Adipose tissue (tissue), 3 donors: ENCODE results near the gene WWOX. TPM values are rescaled to one million over a fixed set of nuclear protein-coding genes. Genes with fewer than 3 reads are reported as not detected.

ENCODE experiments used
- H3K27ac ChIP-seq: one replicate; pipeline ENCODE4 v1.5.1; 2013; ENCODE audit warnings: low read depth, low read length
- WGBS, 3 donors: extraction: QIAGEN DNeasy Blood & Tissue Kit; methylation state at CpG; one replicate each; pipeline ENCODE4 v1.1.7; 2013; 5-methylcytosine and 5-hydroxymethylcytosine counted together
- polyA plus RNA-seq, 3 donors: library from polyadenylated mRNA; stranded (reverse); fragments of 200-250 nt; gene quantifications; one replicate each; pipeline ENCODE4 v1.2.3, GENCODE V29; 2013
- donor health status: healthy with polysubstance abuse.
- donor health status: Bipolar disorder and iron deficiency.
- donor health status: healthy.

The WWOX gene
- polyA plus RNA-seq, 3 donors, result 5.7 to 10.6 (median 7.0) TPM

GRCh38 chr16:78563905-78564304 lies 464.5 kb downstream of the WWOX start:
- 90 to 94% (median 92%) methylated on average over 7 of the region's 7 CpGs for WGBS, 3 donors
- H3K27ac ChIP-seq, result no peak overlapping the region

GRCh38 chr16:78566397-78567073 lies 467.1 kb downstream of the WWOX start:
- 74 to 89% (median 76%) methylated on average over 5 of the region's 5 CpGs for WGBS, 3 donors
- H3K27ac ChIP-seq, result no peak overlapping the region

DNA sequence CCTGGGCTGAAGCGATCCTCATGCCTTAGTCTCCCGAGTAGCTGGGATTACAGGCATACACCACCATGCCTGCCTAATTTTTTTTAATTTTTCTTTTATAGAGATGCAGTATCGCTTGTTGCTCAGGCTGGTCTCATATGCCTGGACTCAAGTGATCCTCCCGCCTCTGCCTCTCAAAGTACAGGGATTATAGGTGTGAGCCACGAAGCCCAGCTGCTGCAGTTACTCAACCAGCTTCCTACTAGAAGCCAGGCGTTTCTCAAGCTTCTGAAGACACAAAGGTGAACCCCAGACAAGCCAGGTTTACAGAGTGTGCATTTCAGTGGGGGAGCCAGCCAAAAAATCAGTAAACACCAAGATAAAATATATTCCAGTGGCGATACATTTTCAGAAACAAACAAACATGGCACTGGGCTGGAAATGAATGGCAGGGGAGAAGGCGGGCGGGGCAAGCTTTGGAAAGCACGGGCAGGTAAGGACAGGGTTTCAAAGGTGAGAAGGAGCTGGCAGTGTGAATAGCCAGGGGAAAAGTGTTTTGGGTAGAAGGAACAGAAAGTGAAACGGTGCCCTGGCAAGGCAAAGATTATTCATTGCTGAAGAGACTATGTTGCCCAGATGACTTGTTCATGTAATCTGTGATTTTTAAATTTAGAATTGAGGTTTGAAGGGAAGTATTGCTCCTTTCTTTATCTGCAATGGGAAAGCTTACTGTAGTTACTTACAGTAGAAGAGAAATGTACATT lies 471.1 kb downstream of the WWOX start:
- H3K27ac ChIP-seq, result no peak overlapping the region
- WGBS, 3 donors, result 86 to 93% (median 88%) methylated on average over 11 of the region's 11 CpGs

DNA sequence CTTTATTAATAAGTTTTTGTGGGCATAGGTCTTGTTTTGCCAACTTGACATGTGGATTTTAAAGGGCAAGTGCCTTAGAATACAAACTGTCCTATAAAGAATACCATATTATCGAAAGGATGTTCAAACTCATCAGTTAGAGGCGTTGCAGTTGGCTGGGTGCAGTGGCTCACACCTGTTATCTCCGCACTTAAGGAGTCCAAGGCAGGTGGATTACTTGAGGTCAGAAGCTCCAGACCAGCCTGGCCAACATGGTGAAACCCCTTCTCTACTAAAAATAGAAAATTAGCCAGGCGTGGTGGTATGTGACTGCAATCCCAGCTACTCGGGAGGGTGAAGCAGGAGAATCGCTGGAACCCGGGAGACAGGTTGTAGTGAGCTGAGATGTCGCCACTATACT lies 472.0 kb downstream of the WWOX start:
- H3K27ac ChIP-seq, result no peak overlapping the region
- WGBS, 3 donors, result 88 to 95% (median 94%) methylated on average over 8 of the region's 8 CpGs

DNA sequence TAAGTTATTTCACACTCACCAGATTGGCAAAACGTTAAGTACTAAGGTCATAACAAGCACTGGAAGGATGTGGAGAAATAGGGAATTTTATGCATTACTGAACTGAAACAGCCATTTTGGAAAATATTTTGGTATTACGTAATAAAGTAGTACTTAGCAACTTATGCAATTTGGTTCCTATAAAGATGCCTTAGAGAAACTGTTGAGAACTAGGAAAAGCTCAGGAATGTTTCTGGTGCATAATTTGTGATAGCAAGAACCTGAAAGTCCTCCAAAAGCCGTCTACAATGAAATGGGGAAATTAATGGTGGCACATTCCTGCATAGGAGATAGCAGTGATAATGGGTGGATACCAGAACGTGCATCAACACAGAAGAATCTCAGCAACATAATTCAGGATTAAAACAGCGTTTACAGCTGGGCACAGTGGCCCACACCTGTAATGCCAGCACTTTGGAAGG lies 472.5 kb downstream of the WWOX start:
- no peak overlapping the region for H3K27ac ChIP-seq

DNA sequence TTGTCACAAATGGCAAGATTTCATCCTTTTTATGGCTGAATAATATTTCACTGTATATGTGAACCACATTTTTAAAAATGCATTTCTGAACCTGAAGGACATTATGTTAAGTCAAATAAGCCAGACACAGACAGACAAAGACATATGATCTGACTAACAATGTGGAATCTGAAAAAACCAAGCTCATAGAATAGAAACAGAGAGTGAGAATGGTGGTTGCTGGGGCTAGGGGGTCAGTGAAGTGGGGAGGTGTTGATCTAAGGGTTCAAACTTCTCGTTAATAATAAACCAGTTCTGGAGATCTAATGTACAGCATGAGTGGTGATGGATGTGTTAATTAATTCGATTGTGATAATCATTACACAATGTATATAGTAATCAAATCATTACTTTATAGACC lies 475.1 kb downstream of the WWOX start:
- 92 to 97% (median 92%) methylated on average over 2 of the region's 2 CpGs for WGBS, 3 donors
- no peak overlapping the region for H3K27ac ChIP-seq

More for the DNA sequence above, 472.5 kb downstream of the WWOX start:
- 69 to 80% (median 70%) methylated on average over 5 of the region's 5 CpGs for WGBS, 3 donors

DNA sequence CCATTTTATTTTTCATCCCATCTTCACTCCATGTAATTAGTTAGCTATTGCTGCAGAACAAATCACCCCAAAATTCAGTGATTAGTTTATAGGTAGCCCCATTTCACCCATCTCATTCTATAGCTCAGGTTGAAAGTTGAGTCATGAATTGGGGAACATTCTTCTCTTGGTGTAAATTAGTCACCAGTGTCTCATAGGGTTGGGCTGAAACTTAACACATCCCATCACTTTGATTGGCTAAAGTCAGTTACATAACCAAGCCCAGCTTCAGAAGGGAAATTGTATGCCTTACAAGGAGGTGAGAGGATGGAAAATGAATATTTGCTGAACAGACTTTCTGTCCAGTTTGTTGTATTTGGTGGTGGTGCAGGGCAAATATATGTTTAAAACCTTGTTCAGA lies 477.5 kb downstream of the WWOX start:
- no peak overlapping the region for H3K27ac ChIP-seq

- no peak overlapping the region for H3K27ac ChIP-seq
- 80 to 86% (median 84%) methylated on average over 6 of the region's 6 CpGs for WGBS, 3 donors
Measured at GRCh38 chr16:78577630-78578029, 478.2 kb downstream of the WWOX start.

- 85 to 87% (median 87%) methylated on average over 7 of the region's 7 CpGs for WGBS, 3 donors
- no peak overlapping the region for H3K27ac ChIP-seq
Measured at GRCh38 chr16:78579020-78579419, 479.6 kb downstream of the WWOX start.

- H3K27ac ChIP-seq, result no peak overlapping the region
- WGBS, 3 donors, result 85 to 90% (median 85%) methylated on average over 3 of the region's 3 CpGs
Measured at GRCh38 chr16:78583441-78583840, 484.0 kb downstream of the WWOX start.

DNA sequence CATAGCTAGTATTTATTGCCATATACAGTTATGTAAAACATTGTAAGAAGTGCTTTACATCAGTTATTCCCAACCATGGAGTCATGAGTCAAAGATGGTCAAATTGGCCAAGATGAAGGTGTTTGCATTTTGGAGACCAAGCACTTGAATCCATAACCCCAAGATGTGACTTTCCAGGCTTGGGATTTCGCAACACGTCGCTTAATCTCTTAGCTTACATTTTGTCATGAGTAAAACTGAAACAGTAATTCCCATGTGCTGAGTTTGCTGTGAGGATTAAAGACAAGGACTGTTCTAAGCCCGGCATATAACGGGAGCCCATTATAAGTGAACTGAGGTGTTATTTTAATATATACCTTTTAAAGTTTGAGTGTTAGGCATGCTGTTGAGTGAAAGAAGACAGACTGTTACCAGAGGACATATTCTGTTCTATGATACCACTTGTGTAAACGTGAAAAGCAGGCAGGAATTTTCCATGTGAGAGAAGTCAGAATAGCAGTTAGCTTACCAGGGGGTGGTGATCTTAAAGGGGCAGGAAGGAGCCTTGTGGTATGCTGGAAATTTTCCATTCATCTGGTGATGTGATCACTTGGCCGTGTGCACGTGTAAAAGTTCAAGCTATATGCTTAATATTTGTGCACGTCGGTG lies 484.9 kb downstream of the WWOX start:
- H3K27ac ChIP-seq, result no peak overlapping the region
- 85 to 88% (median 87%) methylated on average over 10 of the region's 10 CpGs for WGBS, 3 donors

DNA sequence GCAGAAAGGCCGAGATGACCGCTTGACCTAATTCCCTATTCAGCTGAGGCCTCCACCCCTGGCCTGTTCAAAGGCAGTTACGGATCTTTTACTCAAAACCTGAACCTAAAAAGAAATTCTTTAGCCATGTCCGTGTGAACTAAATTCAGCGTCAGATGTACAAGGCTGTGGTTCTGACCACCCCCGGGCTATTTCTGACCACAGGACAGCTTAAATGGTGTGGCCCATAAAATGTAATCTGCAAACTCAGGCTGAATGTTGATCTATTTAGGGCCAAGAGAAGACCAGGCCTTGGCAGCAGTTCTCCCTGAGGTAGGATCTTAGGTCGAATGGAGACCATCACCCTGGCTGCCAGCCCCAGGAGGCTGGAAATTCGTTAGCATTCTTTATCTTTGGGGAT lies 485.5 kb downstream of the WWOX start:
- WGBS, 3 donors, result 89 to 95% (median 93%) methylated on average over 8 of the region's 8 CpGs
- no peak overlapping the region for H3K27ac ChIP-seq

- H3K27ac ChIP-seq, result no peak overlapping the region
- 93 to 97% (median 97%) methylated on average over 3 of the region's 3 CpGs for WGBS, 3 donors
Measured at GRCh38 chr16:78589331-78589730, 489.9 kb downstream of the WWOX start.

DNA sequence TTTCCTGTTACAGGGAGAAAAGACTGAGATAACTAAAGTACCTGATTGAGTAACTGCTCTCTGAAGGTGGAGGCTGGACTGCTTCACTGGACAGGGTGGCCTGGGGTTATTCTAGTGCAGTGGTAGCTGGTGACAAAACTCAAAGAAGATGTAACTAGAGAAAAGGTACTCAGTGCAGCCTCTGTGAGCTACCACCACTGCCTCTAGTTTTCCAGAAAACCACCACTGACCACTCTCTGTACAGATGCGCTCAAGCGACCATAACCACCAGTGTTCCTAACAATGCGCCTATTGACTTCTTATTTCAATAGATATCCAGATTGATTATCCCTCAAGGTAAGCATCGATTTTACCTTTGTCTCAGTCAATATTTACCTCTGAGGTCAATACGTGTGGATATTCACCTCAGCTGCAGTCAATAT lies 492.2 kb downstream of the WWOX start:
- 78 to 96% (median 95%) methylated on average over 5 of the region's 5 CpGs for WGBS, 3 donors
- no peak overlapping the region for H3K27ac ChIP-seq

GRCh38 chr16:78592111-78592510 lies 492.7 kb downstream of the WWOX start:
- no peak overlapping the region for H3K27ac ChIP-seq

DNA sequence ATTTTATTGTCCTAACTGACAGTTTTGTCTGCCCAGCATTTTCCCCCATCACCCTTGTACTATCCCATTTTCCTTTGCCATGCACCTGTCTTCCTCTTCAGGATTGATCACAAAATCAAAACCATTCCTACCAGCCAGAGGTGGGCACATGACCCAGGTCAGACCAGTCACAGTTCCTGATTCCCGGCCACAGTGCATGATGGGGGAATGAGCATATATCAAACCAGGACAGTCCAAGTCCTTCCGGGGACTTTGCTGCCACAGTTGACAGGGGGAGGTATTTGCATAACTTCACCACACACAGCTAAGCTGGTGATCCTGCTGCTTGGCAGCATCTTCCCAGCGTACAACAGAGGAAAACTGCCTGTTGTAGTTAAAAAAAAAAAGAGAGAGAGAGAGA lies 493.9 kb downstream of the WWOX start:
- 85 to 94% (median 86%) methylated on average over 3 of the region's 3 CpGs for WGBS, 3 donors
- no peak overlapping the region for H3K27ac ChIP-seq

More at GRCh38 chr16:78592111-78592510, 492.7 kb downstream of the WWOX start:
- 87 to 99% (median 88%) methylated on average over 3 of the region's 3 CpGs for WGBS, 3 donors

- 73 to 92% (median 76%) methylated on average over 6 to 7 of the region's 7 CpGs for WGBS, 3 donors
- H3K27ac ChIP-seq, result no peak overlapping the region
Measured at GRCh38 chr16:78594191-78594590, 494.7 kb downstream of the WWOX start.

GRCh38 chr16:78596348-78596995 lies 497.0 kb downstream of the WWOX start:
- no peak overlapping the region for H3K27ac ChIP-seq
- 89 to 95% (median 91%) methylated on average over 10 of the region's 10 CpGs for WGBS, 3 donors

DNA sequence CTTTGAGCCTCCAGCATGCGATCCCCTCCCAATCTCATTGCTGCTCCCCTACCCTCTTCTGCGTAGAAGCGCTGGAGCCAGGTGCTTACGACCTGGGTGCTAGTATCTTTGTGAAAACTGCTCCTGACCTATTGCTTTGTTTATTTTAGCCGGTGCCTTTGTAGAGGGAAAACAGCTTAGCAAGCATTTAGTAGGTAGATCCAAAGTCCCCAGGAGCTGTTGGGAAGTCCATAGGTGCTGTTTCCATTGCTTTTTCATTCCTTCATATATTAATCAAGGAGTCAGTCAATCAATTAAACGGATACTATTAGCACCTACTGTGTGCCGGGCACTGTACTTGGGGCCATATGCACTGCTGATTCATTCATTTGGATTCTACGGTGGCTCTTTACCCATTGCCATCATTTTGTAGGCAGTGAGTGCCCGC lies 497.6 kb downstream of the WWOX start:
- H3K27ac ChIP-seq, result no peak overlapping the region
- 70 to 93% (median 93%) methylated on average over 9 of the region's 9 CpGs for WGBS, 3 donors
